Panc1 (cell line): ENCODE measurements around the gene VRK3. TPM values are rescaled to one million over a fixed set of nuclear protein-coding genes. Genes with fewer than 3 reads are reported as not detected.

Experiments
- ATAC-seq: fragments of 200-7000 bp; cut with Tn5 transposase; 2 replicates; pipeline ENCODE4 v1.9.1; 2020; ENCODE audit warnings: mild to moderate bottlenecking, moderate library complexity
- BruUV-seq: library from RNA; stranded (reverse); fragments of 400-500 nt; replicated peaks from 2 replicates; lab custom pipeline; 2021; lab: Mats Ljungman, UMichigan
- CTCF ChIA-PET: fragments of 300-600 bp; sonication (Branson Sonifier 250); formaldehyde crosslinking; loops from one replicate; lab custom pipeline; 2022; ENCODE audit warnings: antibody characterized with exemption; lab: Charles Lee
- POLR2A ChIA-PET: fragments of 300-600 bp; sonication (Branson Sonifier 250); formaldehyde crosslinking; loops from one replicate; lab custom pipeline; 2022; ENCODE audit warnings: antibody characterized with exemption; lab: Charles Lee
- DNase-seq: peaks from one replicate; pipeline ENCODE4 v3.0.0-alpha.2; 2010; ENCODE audit warnings: low read depth, low spot score
- H3K27ac ChIP-seq: 2 replicates; pipeline ENCODE4 v1.5.1; 2011; ENCODE audit warnings: mild to moderate bottlenecking, low read length, inconsistent platforms
- H3K27me3 ChIP-seq: fragments of 200-500 bp; sonication (Bioruptor generic); 2 replicates; pipeline ENCODE4 v1.6.0; 2014; ENCODE audit warnings: low read length, inconsistent platforms; ENCODE audit not compliant: control insufficient read depth, insufficient read depth
- H3K36me3 ChIP-seq: fragments of 200-500 bp; sonication (Bioruptor generic); 2 replicates; pipeline ENCODE4 v1.5.1; 2014; ENCODE audit warnings: inconsistent platforms, mild to moderate bottlenecking, low read length, moderate library complexity; ENCODE audit not compliant: control insufficient read depth, insufficient read depth
- H3K4me1 ChIP-seq: 2 replicates; pipeline ENCODE4 v1.5.1; 2011; ENCODE audit warnings: inconsistent platforms, mild to moderate bottlenecking, low read length, moderate library complexity; ENCODE audit not compliant: control insufficient read depth, insufficient read depth
- H3K4me3 ChIP-seq, 2 experiments: 2 replicates each; pipeline ENCODE4 v1.5.1; 2011 to 2012; ENCODE audit warnings: low read depth in 2 of 2, low read length in 2 of 2, mild to moderate bottlenecking in 2 of 2, inconsistent platforms in 1 of 2, moderate library complexity in 1 of 2
- H3K9me3 ChIP-seq: fragments of 200-500 bp; sonication (Bioruptor generic); 2 replicates; pipeline ENCODE4 v1.5.1; 2014; ENCODE audit warnings: low read depth, mild to moderate bottlenecking, inconsistent platforms, low read length, moderate library complexity; ENCODE audit not compliant: control insufficient read depth, insufficient read depth
- POLR2AphosphoS5 ChIP-seq: IDR thresholded peaks from 2 replicates; pipeline ENCODE4 v1.6.1; 2012; ENCODE audit warnings: mild to moderate bottlenecking, low read depth, low read length, moderate library complexity
- SIN3A ChIP-seq: IDR thresholded peaks from 2 replicates; pipeline ENCODE4 v1.6.1; 2012; ENCODE audit warnings: low read depth, mild to moderate bottlenecking, low read length, moderate library complexity, borderline replicate concordance; ENCODE audit not compliant: insufficient read depth
- TCF7L2 ChIP-seq: IDR thresholded peaks from 2 replicates; pipeline ENCODE4 v1.6.1; 2011; ENCODE audit warnings: mild to moderate bottlenecking, low read depth, low read length, inconsistent platforms
- in situ Hi-C: cut with HindIII; loops from 2 replicates; pipeline ENCODE4 v1.10.0; 2016; ENCODE audit warnings: low sequenced_read_pairs, low pct_unique_long_range_greater_than_20kb
- intact Hi-C: fragments of 100-400 bp; cut with micrococcal nuclease; formaldehyde crosslinking; loops from one replicate; pipeline ENCODE4 v1.10.0; 2022; ENCODE audit not compliant: unreplicated experiment
- total RNA-seq: library from RNA; stranded (reverse); gene quantifications from one replicate; pipeline ENCODE4 v1.2.1, GENCODE V29; 2021; ENCODE audit not compliant: unreplicated experiment
- TF ChIP-seq, protein P1 (sequence below): fragments of 450-650 bp; IDR thresholded peaks from 2 replicates; pipeline ENCODE4 v1.5.1; 2017; ENCODE audit warnings: mild to moderate bottlenecking
- TF ChIP-seq, protein P2 (sequence below), 2 experiments: IDR thresholded peaks; 2 replicates each; pipeline ENCODE4 v1.6.1; 2011 to 2012; ENCODE audit warnings: low read depth in 2 of 2, control low read depth in 1 of 2, low read length in 1 of 2, mild to moderate bottlenecking in 1 of 2, moderate library complexity in 1 of 2; ENCODE audit not compliant: insufficient read depth in 1 of 2

Gene VRK3
- total RNA-seq, 1 experiment from 2014 or later: 32.6 TPM

GRCh38 chr19:49977076-49977475 lies 48.1 kb downstream of the VRK3 start:
- H3K4me1 ChIP-seq: no peaks in the 10 kb centered on the region
- in situ Hi-C loops (no loop called here), intact Hi-C loops (no loop called here)
- no peak overlapping the region for H3K27ac ChIP-seq
- H3K4me3 ChIP-seq: no peak overlapping the region
- BruUV-seq: no TSS peak
- TF ChIP-seq TCF7L2: no peak
- no peaks in the 10 kb centered on the region for H3K36me3 ChIP-seq
- no peaks in the 10 kb centered on the region for H3K27me3 ChIP-seq
- ChIA-PET CTCF (no interaction called here), POLR2A (no interaction called here)
- ATAC-seq (no peak), DNase-seq (no peak)
- H3K9me3 ChIP-seq: no peaks in the 10 kb centered on the region

- ATAC-seq: no peak
- CTCF ChIA-PET: no interaction called here
These were observed 48.7 kb downstream of the VRK3 start for GRCh38 chr19:49976496-49976895.

DNA sequence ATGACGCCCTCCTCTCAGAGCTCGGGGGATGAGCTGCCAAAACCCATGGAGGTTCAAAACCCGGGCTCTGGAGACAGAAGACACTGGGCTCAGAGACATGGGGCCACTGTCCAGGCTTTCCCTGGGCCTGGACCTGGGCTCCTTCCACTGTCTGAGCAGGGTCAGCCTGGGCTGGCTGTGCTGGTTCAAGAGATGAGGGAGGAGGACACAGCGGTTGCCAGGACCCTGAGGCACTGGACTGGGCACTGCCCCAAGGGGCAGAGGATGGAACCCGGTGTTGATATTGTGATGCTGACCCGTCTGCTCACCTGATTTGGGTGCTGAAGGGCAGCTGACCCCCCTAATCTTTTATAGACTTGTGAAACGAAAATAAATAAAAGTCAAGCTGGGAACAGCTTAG lies 50.1 kb downstream of the VRK3 start:
- TF ChIP-seq TCF7L2 (no peak), POLR2AphosphoS5 (no peak), SIN3A (no peak)
- TF ChIP-seq, protein P1, sequence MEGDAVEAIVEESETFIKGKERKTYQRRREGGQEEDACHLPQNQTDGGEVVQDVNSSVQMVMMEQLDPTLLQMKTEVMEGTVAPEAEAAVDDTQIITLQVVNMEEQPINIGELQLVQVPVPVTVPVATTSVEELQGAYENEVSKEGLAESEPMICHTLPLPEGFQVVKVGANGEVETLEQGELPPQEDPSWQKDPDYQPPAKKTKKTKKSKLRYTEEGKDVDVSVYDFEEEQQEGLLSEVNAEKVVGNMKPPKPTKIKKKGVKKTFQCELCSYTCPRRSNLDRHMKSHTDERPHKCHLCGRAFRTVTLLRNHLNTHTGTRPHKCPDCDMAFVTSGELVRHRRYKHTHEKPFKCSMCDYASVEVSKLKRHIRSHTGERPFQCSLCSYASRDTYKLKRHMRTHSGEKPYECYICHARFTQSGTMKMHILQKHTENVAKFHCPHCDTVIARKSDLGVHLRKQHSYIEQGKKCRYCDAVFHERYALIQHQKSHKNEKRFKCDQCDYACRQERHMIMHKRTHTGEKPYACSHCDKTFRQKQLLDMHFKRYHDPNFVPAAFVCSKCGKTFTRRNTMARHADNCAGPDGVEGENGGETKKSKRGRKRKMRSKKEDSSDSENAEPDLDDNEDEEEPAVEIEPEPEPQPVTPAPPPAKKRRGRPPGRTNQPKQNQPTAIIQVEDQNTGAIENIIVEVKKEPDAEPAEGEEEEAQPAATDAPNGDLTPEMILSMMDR: no peak
- TF ChIP-seq, protein P2, sequence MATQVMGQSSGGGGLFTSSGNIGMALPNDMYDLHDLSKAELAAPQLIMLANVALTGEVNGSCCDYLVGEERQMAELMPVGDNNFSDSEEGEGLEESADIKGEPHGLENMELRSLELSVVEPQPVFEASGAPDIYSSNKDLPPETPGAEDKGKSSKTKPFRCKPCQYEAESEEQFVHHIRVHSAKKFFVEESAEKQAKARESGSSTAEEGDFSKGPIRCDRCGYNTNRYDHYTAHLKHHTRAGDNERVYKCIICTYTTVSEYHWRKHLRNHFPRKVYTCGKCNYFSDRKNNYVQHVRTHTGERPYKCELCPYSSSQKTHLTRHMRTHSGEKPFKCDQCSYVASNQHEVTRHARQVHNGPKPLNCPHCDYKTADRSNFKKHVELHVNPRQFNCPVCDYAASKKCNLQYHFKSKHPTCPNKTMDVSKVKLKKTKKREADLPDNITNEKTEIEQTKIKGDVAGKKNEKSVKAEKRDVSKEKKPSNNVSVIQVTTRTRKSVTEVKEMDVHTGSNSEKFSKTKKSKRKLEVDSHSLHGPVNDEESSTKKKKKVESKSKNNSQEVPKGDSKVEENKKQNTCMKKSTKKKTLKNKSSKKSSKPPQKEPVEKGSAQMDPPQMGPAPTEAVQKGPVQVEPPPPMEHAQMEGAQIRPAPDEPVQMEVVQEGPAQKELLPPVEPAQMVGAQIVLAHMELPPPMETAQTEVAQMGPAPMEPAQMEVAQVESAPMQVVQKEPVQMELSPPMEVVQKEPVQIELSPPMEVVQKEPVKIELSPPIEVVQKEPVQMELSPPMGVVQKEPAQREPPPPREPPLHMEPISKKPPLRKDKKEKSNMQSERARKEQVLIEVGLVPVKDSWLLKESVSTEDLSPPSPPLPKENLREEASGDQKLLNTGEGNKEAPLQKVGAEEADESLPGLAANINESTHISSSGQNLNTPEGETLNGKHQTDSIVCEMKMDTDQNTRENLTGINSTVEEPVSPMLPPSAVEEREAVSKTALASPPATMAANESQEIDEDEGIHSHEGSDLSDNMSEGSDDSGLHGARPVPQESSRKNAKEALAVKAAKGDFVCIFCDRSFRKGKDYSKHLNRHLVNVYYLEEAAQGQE (IDR thresholded peaks at IDR 0.05; ENCODE audit: insufficient read depth in 1 of 2, low read depth in 2 of 2, low read length in 1 of 2): no peak
- DNase-seq: no peak
- Histone ChIP-seq H3K36me3 (no peaks in the 10 kb centered on the region), H3K4me3 (no peak overlapping the region), H3K9me3 (no peaks in the 10 kb centered on the region), H3K4me1 (no peaks in the 10 kb centered on the region), H3K27me3 (no peaks in the 10 kb centered on the region), H3K27ac (no peak overlapping the region)
- ATAC-seq: no peak
- ChIA-PET POLR2A (interaction anchor here (0.6 kb wide), 1 partner anchor 49 kb away, joined by 4 read pairs; no protein-coding TSS in a partner anchor), CTCF (no interaction called here)
- intact Hi-C loops: no loop called here
- in situ Hi-C loops: no loop called here
- BruUV-seq: no TSS peak

More at GRCh38 chr19:49976496-49976895, 48.7 kb downstream of the VRK3 start:
- TF ChIP-seq SIN3A: no peak
- no peak for TF ChIP-seq POLR2AphosphoS5
- TF ChIP-seq, protein P1: no peak
- TF ChIP-seq, protein P2 (IDR thresholded peaks at IDR 0.05; ENCODE audit: insufficient read depth in 1 of 2, low read depth in 2 of 2, low read length in 1 of 2): no peak
- TF ChIP-seq TCF7L2: no peak
- in situ Hi-C loops (no loop called here), intact Hi-C loops (no loop called here)
- POLR2A ChIA-PET: no interaction called here
- Histone ChIP-seq H3K4me3 (no peak overlapping the region), H3K4me1 (no peaks in the 10 kb centered on the region), H3K36me3 (no peaks in the 10 kb centered on the region), H3K27me3 (no peaks in the 10 kb centered on the region), H3K27ac (no peak overlapping the region), H3K9me3 (no peaks in the 10 kb centered on the region)
- DNase-seq: no peak
- BruUV-seq: no TSS peak
